Suprapubic skin (tissue), 4 donors: ENCODE measurements around the gene UBE2K.

Experiments
- POLR2A ChIP-seq, 2 donors: fragments of 450-650 bp; IDR thresholded peaks; one replicate each; pipeline ENCODE4 v1.6.1; 2017; ENCODE audit warnings: antibody characterized with exemption in 2 of 2, mild to moderate bottlenecking in 2 of 2, moderate library complexity in 2 of 2
- POLR2AphosphoS5 ChIP-seq, 3 donors: sonication (generic); formaldehyde crosslinking; IDR thresholded peaks; one replicate each; pipeline ENCODE4 v1.6.1; 2017; ENCODE audit warnings: antibody characterized with exemption in 3 of 3
- TF ChIP-seq, protein P1 (sequence below), 2 donors: fragments of 200-600 bp in 1 of 2; fragments of 450-650 bp in 1 of 2; sonication (generic) in 1 of 2; IDR thresholded peaks; one replicate each; pipeline ENCODE4 v1.5.1; 2016 to 2019; ENCODE audit warnings: antibody characterized with exemption in 2 of 2, mild to moderate bottlenecking in 1 of 2, moderate library complexity in 1 of 2

DNA sequence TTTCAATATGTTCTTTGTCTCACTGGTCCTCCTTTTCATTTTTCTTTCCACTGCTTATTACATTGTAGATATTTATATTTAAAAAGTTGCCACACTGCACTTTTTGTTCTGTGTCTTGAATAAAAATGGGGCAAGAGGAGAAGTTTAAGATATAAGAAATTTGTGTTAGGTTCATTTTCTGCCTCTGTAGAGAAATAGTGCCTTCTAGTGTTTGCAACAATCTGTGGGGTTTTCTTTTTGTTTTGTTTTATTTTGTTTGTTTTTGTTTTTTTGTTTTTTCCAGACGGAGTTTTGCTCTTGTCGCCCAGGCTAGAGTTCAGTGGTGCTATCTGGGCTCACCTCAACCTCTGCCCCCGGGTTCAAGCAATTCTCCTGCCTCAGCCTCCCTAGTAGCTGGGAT, 39.2 kb upstream of the UBE2K start:
- TF ChIP-seq, protein P1, sequence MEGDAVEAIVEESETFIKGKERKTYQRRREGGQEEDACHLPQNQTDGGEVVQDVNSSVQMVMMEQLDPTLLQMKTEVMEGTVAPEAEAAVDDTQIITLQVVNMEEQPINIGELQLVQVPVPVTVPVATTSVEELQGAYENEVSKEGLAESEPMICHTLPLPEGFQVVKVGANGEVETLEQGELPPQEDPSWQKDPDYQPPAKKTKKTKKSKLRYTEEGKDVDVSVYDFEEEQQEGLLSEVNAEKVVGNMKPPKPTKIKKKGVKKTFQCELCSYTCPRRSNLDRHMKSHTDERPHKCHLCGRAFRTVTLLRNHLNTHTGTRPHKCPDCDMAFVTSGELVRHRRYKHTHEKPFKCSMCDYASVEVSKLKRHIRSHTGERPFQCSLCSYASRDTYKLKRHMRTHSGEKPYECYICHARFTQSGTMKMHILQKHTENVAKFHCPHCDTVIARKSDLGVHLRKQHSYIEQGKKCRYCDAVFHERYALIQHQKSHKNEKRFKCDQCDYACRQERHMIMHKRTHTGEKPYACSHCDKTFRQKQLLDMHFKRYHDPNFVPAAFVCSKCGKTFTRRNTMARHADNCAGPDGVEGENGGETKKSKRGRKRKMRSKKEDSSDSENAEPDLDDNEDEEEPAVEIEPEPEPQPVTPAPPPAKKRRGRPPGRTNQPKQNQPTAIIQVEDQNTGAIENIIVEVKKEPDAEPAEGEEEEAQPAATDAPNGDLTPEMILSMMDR (IDR thresholded peaks at IDR 0.05), result no peak
- TF ChIP-seq POLR2A (IDR thresholded peaks at IDR 0.05) (no peak), POLR2AphosphoS5 (IDR thresholded peaks at IDR 0.05) (no peak)
